Measurements from ENCODE around the gene OR2T3.
"Not testable (repeated sequence)": the region's sequence is repeated elsewhere in the genome, so short reads cannot be mapped to it uniquely, and the experiment has no call there.

GRCh38 chr1:248450466-248451145 is 22.5 kb upstream of the OR2T3 start:
- TF ChIP-seq, protein P1, sequence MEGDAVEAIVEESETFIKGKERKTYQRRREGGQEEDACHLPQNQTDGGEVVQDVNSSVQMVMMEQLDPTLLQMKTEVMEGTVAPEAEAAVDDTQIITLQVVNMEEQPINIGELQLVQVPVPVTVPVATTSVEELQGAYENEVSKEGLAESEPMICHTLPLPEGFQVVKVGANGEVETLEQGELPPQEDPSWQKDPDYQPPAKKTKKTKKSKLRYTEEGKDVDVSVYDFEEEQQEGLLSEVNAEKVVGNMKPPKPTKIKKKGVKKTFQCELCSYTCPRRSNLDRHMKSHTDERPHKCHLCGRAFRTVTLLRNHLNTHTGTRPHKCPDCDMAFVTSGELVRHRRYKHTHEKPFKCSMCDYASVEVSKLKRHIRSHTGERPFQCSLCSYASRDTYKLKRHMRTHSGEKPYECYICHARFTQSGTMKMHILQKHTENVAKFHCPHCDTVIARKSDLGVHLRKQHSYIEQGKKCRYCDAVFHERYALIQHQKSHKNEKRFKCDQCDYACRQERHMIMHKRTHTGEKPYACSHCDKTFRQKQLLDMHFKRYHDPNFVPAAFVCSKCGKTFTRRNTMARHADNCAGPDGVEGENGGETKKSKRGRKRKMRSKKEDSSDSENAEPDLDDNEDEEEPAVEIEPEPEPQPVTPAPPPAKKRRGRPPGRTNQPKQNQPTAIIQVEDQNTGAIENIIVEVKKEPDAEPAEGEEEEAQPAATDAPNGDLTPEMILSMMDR (conservative IDR thresholded peaks at IDR 0.05; ENCODE audit: low read depth, low read length), result not testable (repeated sequence)
- TF ChIP-seq POLR2A (IDR thresholded peaks at IDR 0.05; ENCODE audit: low read depth, low read length), result not testable (repeated sequence)
